GM19351 (cell line): ENCODE data around the gene ASB13.
"Not testable (repeated sequence)": the region's sequence is repeated elsewhere in the genome, so short reads cannot be mapped to it uniquely, and the experiment has no call there.

Source experiments
- ATAC-seq: cut with Tn5 transposase; IDR thresholded peaks from one replicate; pipeline ENCODE4 v1.9.1; 2021; ENCODE audit warnings: mild to moderate bottlenecking, moderate library complexity; ENCODE audit not compliant: unreplicated experiment

Gene ASB13

GRCh38 chr10:5608608-5609220 is 57.7 kb downstream of the ASB13 start:
- ATAC-seq = no peak

DNA sequence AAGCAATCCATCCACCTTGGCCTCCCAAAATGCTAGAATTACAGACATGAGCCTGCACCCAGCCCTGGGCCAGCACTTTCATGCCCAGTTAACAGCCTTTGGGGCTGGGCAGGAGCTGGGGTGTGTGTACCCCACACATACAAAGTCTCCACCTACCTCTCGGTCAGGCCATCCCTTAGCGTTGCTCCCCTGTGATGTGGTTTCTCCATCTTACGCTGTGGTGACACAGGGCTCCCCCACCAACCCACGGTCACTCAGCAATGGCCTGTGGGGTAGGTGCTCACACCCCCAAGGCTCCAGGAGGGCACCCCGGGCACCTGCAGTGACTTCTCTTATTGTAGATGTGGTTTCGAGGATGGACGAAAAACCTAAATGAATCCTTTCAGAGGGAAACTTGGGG is 58.8 kb downstream of the ASB13 start:
- ATAC-seq = no peak

- no peak for ATAC-seq
These were observed 59.5 kb downstream of the ASB13 start for GRCh38 chr10:5606864-5607263.

DNA sequence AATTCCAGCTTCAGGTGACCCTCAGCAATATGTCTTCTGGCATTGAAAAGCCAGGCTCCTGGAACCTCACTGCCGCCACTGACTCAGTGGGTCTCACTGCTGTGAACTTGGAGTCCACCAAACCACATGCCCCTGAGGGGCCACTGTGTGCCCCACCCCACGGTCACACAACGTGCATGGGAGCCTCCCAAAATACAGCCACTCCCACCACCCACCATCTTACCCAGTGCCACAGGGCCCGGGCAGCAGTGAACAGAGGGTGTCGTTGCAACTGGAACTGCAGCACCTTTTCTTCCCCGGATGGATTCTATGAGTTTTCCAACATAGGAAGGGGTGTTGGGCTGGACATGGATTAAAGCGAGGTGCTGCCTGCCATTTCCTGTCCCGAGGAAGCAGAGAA is 60.1 kb downstream of the ASB13 start:
- ATAC-seq = no peak

DNA sequence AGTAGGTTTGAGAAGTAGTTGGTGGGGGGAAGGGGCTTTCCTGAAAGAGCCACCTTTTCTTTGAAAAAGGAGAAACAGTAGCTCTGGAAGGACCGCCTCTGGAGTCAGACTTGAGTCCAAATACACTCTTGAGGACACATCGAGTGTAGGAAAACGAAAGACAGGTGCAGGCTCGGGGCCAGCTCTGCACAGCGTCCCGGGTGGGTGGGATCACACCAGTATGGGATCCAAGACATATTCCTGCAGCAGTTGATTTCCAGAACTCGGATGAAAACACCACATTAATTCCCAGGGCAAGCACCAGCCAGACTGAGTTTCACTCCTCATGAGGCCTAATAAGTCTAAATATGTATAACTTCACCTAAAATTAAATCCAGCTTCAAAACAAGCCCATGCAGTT is 61.4 kb downstream of the ASB13 start:
- no peak for ATAC-seq

- ATAC-seq = no peak
These were observed 62.0 kb downstream of the ASB13 start for GRCh38 chr10:5604236-5604925.

- ATAC-seq = no peak
These were observed 62.6 kb downstream of the ASB13 start for GRCh38 chr10:5603848-5604170.

GRCh38 chr10:5603091-5603847 is 63.1 kb downstream of the ASB13 start:
- no peak for ATAC-seq

DNA sequence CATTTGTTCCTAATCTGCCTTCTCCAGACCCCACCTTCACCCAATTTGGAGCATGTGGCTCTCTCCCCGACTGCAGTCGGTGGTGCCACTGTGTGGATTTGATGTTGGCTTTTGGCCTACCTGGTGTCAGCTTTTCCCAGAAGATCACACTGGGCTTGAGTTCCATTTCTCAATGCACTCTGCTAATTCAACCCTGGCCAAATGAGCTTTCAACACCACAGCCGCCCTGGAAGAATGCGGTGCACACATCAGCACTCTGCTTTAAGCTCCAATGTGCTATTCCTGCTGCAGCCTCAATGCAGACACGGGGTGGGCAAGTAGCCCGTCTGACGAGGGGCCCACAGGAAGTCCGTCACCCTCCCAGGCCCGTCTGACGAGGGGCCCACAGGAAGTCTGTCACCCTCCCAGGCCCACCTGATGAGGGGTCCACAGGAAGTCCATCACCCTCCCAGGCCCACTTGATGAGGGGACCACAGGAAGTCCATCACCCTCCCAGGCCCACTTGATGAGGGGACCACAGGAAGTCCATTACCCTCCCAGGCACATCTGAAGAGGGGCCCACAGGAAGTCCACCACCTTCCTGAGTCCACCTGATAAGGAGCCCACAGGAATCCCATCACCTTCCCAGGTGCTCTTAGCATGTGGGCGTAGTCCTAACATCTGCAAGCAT is 64.4 kb downstream of the ASB13 start:
- ATAC-seq = no peak

DNA sequence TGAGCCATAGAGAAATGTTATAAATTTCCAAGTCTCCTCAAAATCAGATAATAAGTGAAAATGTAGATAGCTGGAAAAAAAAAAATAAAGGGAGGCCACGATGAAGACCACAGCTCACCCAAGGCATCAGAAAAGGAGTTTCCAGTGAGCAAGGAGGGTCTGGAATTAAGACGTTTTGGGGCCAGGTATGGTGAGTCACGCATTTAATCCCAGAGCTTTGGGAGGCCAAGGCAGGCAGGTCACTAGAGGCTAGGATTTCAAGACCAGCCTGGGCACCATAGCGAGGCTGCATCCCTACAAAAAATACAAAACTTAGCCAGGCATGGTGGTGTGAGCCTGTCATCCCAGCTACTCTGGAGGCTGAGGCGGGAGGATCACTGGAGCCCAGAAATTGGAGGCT is 65.5 kb downstream of the ASB13 start:
- ATAC-seq = no peak

GRCh38 chr10:5599613-5600520 is 66.5 kb downstream of the ASB13 start:
- ATAC-seq = no peak

GRCh38 chr10:5598085-5598690 is 68.2 kb downstream of the ASB13 start:
- ATAC-seq = no peak

GRCh38 chr10:5596611-5597341 is 69.6 kb downstream of the ASB13 start:
- ATAC-seq = no peak

- ATAC-seq = no peak
These were observed 70.4 kb downstream of the ASB13 start for GRCh38 chr10:5595994-5596471.

DNA sequence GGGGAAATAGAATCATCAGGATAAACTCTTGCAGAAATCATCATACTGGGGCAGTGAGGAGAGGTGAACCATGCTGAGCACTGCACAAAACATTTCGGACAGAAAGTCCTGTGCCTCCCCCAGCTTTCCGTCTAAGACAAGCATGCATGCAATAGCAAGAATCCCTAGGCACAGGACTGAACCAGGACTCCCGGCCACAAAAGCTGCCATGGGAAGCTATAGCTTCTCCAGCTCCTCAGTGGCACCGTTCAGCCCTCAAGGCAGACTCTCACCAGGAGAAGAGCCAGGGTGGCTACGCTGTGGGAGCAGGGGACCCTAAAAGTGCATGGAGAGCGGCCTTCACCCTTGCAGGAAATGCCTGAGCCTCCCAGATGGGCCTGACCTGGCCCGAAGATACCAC is 70.8 kb downstream of the ASB13 start:
- no peak for ATAC-seq

DNA sequence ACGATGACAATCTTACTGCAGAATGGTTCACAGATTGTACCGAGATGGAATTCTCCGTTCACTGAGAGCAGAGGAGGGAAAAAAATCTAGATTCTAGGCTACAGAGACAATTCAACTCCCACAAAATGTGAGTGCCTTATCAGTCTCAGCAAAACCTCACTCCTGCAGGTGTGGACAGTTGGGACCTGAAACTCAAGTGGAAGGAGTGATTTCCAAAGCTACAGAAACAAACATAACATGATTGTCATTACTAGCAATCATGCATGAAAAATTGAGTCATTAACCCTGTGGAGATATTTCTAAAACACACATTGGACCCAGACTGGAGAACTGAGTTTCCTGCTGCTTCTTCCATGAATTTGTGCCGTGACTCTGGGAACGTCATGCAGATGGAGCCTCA is 71.3 kb downstream of the ASB13 start:
- ATAC-seq = no peak

GRCh38 chr10:5594271-5595049 is 71.9 kb downstream of the ASB13 start:
- ATAC-seq = no peak

DNA sequence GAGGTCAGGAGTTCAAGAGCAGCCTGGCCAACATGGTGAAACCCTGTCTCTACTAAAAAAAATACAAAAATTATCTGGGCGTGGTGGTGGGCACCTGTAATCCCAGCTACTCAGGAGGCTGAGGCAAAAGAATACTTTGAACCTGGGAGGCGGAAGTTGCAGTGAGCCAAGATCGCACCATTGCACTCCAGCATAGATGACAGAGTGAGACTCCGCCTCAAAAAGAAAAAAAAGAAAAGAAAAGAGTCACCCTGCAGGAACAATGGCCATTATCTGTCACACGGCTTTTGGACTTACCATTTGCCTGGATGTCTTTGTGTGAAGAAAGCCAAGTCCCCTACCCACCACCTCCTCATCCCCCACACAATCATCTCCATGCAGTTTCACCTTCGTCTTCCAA is 73.0 kb downstream of the ASB13 start:
- ATAC-seq = not testable (repeated sequence)

DNA sequence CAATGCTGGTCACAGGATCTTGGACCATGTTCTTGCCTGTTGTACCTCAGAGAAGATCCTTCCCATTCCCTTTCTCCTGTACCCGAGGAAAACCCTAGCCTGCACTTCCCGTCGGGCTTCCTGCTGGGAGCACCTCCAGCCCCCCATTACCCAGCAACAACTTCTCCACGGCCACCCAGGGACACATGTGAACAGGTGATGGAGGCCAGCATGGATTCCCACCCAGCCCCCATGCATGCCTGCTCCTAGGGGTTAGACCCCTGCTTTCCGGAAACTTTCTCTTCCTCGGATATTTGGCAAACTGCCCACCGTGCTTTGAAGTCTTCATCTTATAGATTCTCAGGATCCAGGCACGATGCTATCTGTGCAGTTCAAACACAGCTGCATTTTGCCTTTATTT is 74.3 kb downstream of the ASB13 start:
- ATAC-seq = no peak
